Lower leg skin (tissue), 4 donors: ENCODE results near the gene LRRTM1. TPM values are rescaled to one million over a fixed set of nuclear protein-coding genes. Genes with fewer than 3 reads are reported as not detected.

Source experiments
- DNase-seq, 2 donors: peaks; one replicate each; pipeline ENCODE4 v3.0.0-alpha.2; 2019; ENCODE audit warnings: low spot score in 2 of 2
- H3K4me3 ChIP-seq: fragments of 200-600 bp; sonication (generic); 2 replicates; pipeline ENCODE4 v1.5.1; 2017; ENCODE audit warnings: mild to moderate bottlenecking, low read depth; ENCODE audit not compliant: poor library complexity, severe bottlenecking
- CTCF ChIP-seq, 3 donors: fragments of 450-650 bp; IDR thresholded peaks; one replicate each; pipeline ENCODE4 v1.5.1; 2016; ENCODE audit warnings: antibody characterized with exemption in 3 of 3, mild to moderate bottlenecking in 3 of 3, moderate library complexity in 2 of 3
- POLR2A ChIP-seq, 2 donors: fragments of 450-650 bp; IDR thresholded peaks; one replicate each; pipeline ENCODE4 v1.6.1; 2016 to 2017; ENCODE audit warnings: antibody characterized with exemption in 2 of 2, mild to moderate bottlenecking in 1 of 2, moderate library complexity in 1 of 2
- WGBS, 2 donors: methylation state at CpG; one replicate each; pipeline ENCODE4 v1.1.5; 2018; 5-methylcytosine and 5-hydroxymethylcytosine counted together
- intact Hi-C: fragments of 100-400 bp; cut with DNase I; formaldehyde crosslinking; loops from one replicate; pipeline ENCODE4 v1.15.0; 2023; ENCODE audit warnings: low total_unique reads
- total RNA-seq, 4 donors: library from RNA; depleted of rRNA; stranded (reverse); fragments of >200 nt; gene quantifications; one replicate each; pipeline ENCODE4 v1.1.0, GENCODE V29; 2016

LRRTM1 gene
- total RNA-seq, 4 donors from 2014 or later = 0.10 TPM; not detected in 3

DNA sequence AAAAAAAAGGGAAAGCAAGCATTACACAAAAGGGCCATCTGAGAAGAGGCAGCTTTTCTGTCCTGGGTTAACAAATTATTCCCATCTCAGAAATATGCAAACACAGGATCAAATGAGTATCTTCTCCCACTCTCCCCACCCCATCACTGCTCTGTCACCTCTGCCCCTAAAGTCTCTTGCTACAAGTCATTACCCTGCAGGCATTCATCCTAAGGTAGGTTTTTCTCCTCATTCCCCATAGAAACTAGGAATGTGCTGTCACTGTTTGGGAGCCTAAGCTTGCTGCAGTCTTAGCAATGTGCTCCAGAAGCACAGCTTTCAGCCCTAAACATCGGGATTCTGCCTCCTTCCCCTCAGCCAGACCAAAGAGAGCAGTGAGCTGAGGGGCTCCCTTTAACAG is 3.6 kb downstream of the LRRTM1 start:
- 13 to 17% methylated on average over 1 of the region's 1 CpG for WGBS, 2 donors
- intact Hi-C loops = no loop called here
- H3K4me3 ChIP-seq = no peak overlapping the region
- DNase-seq = no peak
- TF ChIP-seq POLR2A (IDR thresholded peaks at IDR 0.05) (no peak), CTCF (IDR thresholded peaks at IDR 0.05) (no peak)

DNA sequence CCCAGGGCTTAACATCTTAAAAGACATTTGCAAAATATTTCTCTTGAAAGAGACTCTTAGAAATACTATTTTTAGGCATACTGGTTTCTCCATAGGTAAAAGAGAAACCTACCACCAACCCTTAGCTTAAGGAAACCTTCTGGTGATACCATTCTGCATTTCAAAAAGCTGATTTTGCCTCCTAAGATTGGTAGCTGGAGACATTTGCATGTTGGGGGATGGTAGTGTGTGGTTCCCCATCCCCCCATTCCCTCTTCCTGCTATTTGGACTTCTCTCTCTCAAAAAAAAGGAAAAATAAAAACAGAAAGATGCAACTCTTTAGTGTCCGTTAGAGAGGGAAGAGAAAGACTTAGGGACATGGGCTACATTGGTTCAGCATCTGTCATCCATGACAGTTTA is 4.2 kb downstream of the LRRTM1 start:
- WGBS, 2 donors = 44 to 71% methylated on average over 1 of the region's 1 CpG
- H3K4me3 ChIP-seq = no peak overlapping the region
- no peak for DNase-seq
- intact Hi-C loops = no loop called here
- TF ChIP-seq CTCF (IDR thresholded peaks at IDR 0.05) (no peak), POLR2A (IDR thresholded peaks at IDR 0.05) (no peak)

DNA sequence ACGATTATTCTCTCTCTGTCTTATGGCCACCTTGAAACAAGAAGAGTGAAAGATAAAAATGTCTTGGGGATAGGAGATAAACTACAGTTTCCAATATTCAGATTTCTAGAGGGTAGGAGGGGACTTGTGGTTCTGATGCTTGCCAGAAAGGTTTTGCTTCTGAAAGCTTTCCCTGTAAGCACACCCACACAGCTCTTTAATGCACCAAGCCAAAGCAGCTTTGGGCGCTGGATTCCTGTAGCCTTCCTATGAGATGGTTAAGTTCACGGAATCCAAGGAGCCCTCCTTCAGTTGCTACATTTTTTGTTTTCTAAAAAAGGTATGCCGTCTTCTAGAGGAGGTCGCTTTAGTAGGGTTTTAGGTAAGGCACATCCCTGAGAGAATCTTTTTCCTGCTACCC is 4.9 kb downstream of the LRRTM1 start:
- no peak for DNase-seq
- intact Hi-C loops = no loop called here
- WGBS, 2 donors = 47 to 52% methylated on average over 5 of the region's 5 CpGs
- no peak overlapping the region for H3K4me3 ChIP-seq
- TF ChIP-seq CTCF (IDR thresholded peaks at IDR 0.05) (no peak), POLR2A (IDR thresholded peaks at IDR 0.05) (no peak)

DNA sequence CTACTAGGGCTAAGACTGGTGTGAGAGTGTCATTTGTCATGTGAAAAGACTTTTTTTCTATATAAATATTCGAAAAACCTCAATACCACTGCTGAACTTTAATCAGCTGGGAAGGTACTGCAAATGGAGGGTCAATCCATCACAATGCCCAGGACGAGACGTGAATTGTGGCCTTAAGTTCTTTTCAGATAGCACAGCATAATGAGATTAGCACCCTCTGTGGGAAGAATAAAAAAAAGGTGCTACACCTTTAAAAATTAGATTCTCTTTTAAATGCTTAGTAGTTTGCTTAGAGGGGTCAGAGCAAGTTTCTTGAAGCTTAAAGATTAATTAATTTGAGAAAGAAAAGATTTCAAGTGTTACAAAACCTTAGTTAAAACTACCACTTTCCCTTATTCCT is 5.6 kb downstream of the LRRTM1 start:
- intact Hi-C loops = no loop called here
- H3K4me3 ChIP-seq = no peak overlapping the region
- TF ChIP-seq CTCF (IDR thresholded peaks at IDR 0.05) = no peak
- TF ChIP-seq POLR2A (IDR thresholded peaks at IDR 0.05) = no peak
- WGBS, 2 donors = 55 to 62% methylated on average over 3 of the region's 3 CpGs
- DNase-seq = no peak

GRCh38 chr2:80293039-80293438 is 11.5 kb downstream of the LRRTM1 start:
- intact Hi-C loops = no loop called here
- H3K4me3 ChIP-seq = no peak overlapping the region
- TF ChIP-seq CTCF (IDR thresholded peaks at IDR 0.05) (no peak), POLR2A (IDR thresholded peaks at IDR 0.05) (no peak)
- DNase-seq = no peak

DNA sequence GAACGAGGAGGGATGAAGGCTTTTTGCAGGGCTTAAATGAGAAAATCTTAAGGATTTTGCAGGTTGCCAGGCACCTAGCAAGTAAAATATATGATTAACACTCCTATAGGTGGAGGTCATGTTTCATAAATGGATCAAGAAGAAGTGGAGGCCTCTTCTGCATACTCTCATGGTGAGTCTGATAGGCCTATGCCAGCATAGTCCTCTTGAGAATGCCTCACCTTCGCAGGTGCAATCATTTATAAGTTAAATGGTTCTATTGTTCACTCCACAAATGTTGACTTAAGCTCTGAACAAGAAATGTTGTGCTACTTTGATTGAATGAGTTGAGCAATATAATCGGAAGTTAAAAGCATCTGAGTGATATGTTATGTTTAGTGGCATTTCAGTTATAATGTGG is 12.1 kb downstream of the LRRTM1 start:
- TF ChIP-seq CTCF (IDR thresholded peaks at IDR 0.05) (no peak), POLR2A (IDR thresholded peaks at IDR 0.05) (no peak)
- no peak overlapping the region for H3K4me3 ChIP-seq
- intact Hi-C loops = no loop called here
- 67 to 84% methylated on average over 3 of the region's 3 CpGs for WGBS, 2 donors
- no peak for DNase-seq
